Neural crest cell (in vitro differentiated cells): ENCODE data around the gene SORCS2. TPM values are rescaled to one million over a fixed set of nuclear protein-coding genes. Genes with fewer than 3 reads are reported as not detected.

Source experiments
- DNase-seq: peaks from one replicate; pipeline ENCODE4 v3.0.0; 2021; ENCODE audit warnings: low read depth, mixed read lengths, low spot score
- H3K27ac Mint-ChIP-seq: one replicate; pipeline ENCODE4 v1.8.0; 2021; ENCODE audit warnings: mild to moderate bottlenecking, mixed read lengths; ENCODE audit not compliant: unreplicated experiment
- H3K27me3 Mint-ChIP-seq: 2 replicates; pipeline ENCODE4 v1.8.0; 2021; ENCODE audit warnings: low read depth, mild to moderate bottlenecking, mixed read lengths
- H3K36me3 Mint-ChIP-seq: 2 replicates; pipeline ENCODE4 v1.8.0; 2021; ENCODE audit warnings: low read depth, mild to moderate bottlenecking, mixed read lengths
- H3K4me1 Mint-ChIP-seq: 2 replicates; pipeline ENCODE4 v1.8.0; 2021; ENCODE audit warnings: mixed read lengths
- H3K4me3 Mint-ChIP-seq: one replicate; pipeline ENCODE4 v1.8.0; 2021; ENCODE audit warnings: mild to moderate bottlenecking, mixed read lengths
- H3K9me3 Mint-ChIP-seq: 2 replicates; pipeline ENCODE4 v1.8.0; 2021; ENCODE audit warnings: mixed read lengths
- CTCF ChIP-seq: fragments of 200-600 bp; sonication (generic); conservative IDR thresholded peaks from 2 replicates; pipeline ENCODE4 v1.5.0; 2021; ENCODE audit warnings: antibody characterized with exemption, mild to moderate bottlenecking
- total RNA-seq: library from RNA; stranded (reverse); gene quantifications from 2 replicates; pipeline ENCODE4 v1.2.1, GENCODE V29; 2021

Gene SORCS2
- total RNA-seq, 1 donor from 2014 or later: 1.1 TPM

GRCh38 chr4:7680106-7680505 is 487.8 kb downstream of the SORCS2 start:
- TF ChIP-seq CTCF: no peak
- Mint-ChIP-seq H3K27ac (no peak overlapping the region), H3K27me3 (no peaks in the 10 kb centered on the region), H3K4me3 (no peak overlapping the region), H3K36me3 (no peaks in the 10 kb centered on the region), H3K9me3 (no peaks in the 10 kb centered on the region), H3K4me1 (peaks cover 14% of the 10 kb centered on the region)
- DNase-seq: no peak

GRCh38 chr4:7680731-7681130 is 488.4 kb downstream of the SORCS2 start:
- DNase-seq: no peak
- no peaks in the 10 kb centered on the region for H3K9me3 Mint-ChIP-seq
- no peaks in the 10 kb centered on the region for H3K36me3 Mint-ChIP-seq

GRCh38 chr4:7683126-7683703 is 490.9 kb downstream of the SORCS2 start:
- H3K27me3 Mint-ChIP-seq: no peaks in the 10 kb centered on the region
- no peak overlapping the region for H3K4me3 Mint-ChIP-seq
- no peaks in the 10 kb centered on the region for H3K36me3 Mint-ChIP-seq
- no peaks in the 10 kb centered on the region for H3K9me3 Mint-ChIP-seq
- TF ChIP-seq CTCF: no peak
- H3K4me1 Mint-ChIP-seq: no peaks in the 10 kb centered on the region
- DNase-seq: no peak
- no peak overlapping the region for H3K27ac Mint-ChIP-seq

More at GRCh38 chr4:7680731-7681130, 488.4 kb downstream of the SORCS2 start:
- Mint-ChIP-seq H3K4me1 (peaks cover 14% of the 10 kb centered on the region), H3K4me3 (no peak overlapping the region), H3K27ac (no peak overlapping the region), H3K27me3 (no peaks in the 10 kb centered on the region)
- no peak for TF ChIP-seq CTCF

- no peak overlapping the region for H3K4me3 Mint-ChIP-seq
Measured at GRCh38 chr4:7684294-7684693, 492.0 kb downstream of the SORCS2 start.

GRCh38 chr4:7686070-7686870 is 493.9 kb downstream of the SORCS2 start:
- no peak for TF ChIP-seq CTCF
- no peak for DNase-seq
- Mint-ChIP-seq H3K9me3 (no peaks in the 10 kb centered on the region), H3K36me3 (no peaks in the 10 kb centered on the region), H3K27ac (no peak overlapping the region), H3K27me3 (no peaks in the 10 kb centered on the region), H3K4me1 (no peaks in the 10 kb centered on the region), H3K4me3 (no peak overlapping the region)

More at GRCh38 chr4:7684294-7684693, 492.0 kb downstream of the SORCS2 start:
- Mint-ChIP-seq H3K27me3 (no peaks in the 10 kb centered on the region), H3K36me3 (no peaks in the 10 kb centered on the region), H3K27ac (no peak overlapping the region), H3K9me3 (no peaks in the 10 kb centered on the region), H3K4me1 (no peaks in the 10 kb centered on the region)
- no peak for TF ChIP-seq CTCF
- DNase-seq: no peak
